ENCODE data around the gene TSHR. TPM values are rescaled to one million over a fixed set of nuclear protein-coding genes. Genes with fewer than 3 reads are reported as not detected.

The TSHR gene
- total and polyA plus RNA-seq, 3 donors from 2014 or later: 0.87 to 0.88 TPM; not detected in 1

GRCh38 chr14:80988192-80988591 lies 32.8 kb downstream of the TSHR start:
- no peak for DNase-seq
- no peak overlapping the region for H3K27ac ChIP-seq
- no peaks in the 10 kb centered on the region for H3K36me3 ChIP-seq (ENCODE audit: low read depth, missing control alignments)
- H3K4me3 ChIP-seq: no peak overlapping the region
- no peaks in the 10 kb centered on the region for H3K27me3 ChIP-seq
- H3K4me1 ChIP-seq: no peaks in the 10 kb centered on the region
- H3K9me3 ChIP-seq: no peaks in the 10 kb centered on the region
- intact Hi-C loops (cut with DNase I; ENCODE audit: low total_unique reads): no loop called here
- TF ChIP-seq CTCF (IDR thresholded peaks at IDR 0.05) (no peak), POLR2A (IDR thresholded peaks at IDR 0.05) (no peak)
- WGBS, 2 donors: 62 to 67% methylated on average over 1 of the region's 1 CpG

- Histone ChIP-seq H3K9me3 (no peaks in the 10 kb centered on the region), H3K27me3 (no peaks in the 10 kb centered on the region), H3K27ac (no peak overlapping the region), H3K36me3 (ENCODE audit: low read depth, missing control alignments) (no peaks in the 10 kb centered on the region), H3K4me1 (no peaks in the 10 kb centered on the region), H3K4me3 (no peak overlapping the region)
- WGBS, 2 donors: 85 to 86% methylated on average over 6 of the region's 6 CpGs
- intact Hi-C loops (cut with DNase I; ENCODE audit: low total_unique reads): no loop called here
- no peak for DNase-seq
- TF ChIP-seq POLR2A (IDR thresholded peaks at IDR 0.05) (no peak), CTCF (IDR thresholded peaks at IDR 0.05) (no peak)
These were observed 33.5 kb downstream of the TSHR start for GRCh38 chr14:80988735-80989429.

GRCh38 chr14:80992580-80992979 lies 37.2 kb downstream of the TSHR start:
- TF ChIP-seq POLR2A (IDR thresholded peaks at IDR 0.05) (no peak), CTCF (IDR thresholded peaks at IDR 0.05) (no peak)
- WGBS, 2 donors: 64 to 69% methylated on average over 3 of the region's 3 CpGs
- Histone ChIP-seq H3K9me3 (no peaks in the 10 kb centered on the region), H3K27ac (no peak overlapping the region), H3K36me3 (ENCODE audit: low read depth, missing control alignments) (no peaks in the 10 kb centered on the region), H3K4me3 (no peak overlapping the region), H3K27me3 (no peaks in the 10 kb centered on the region), H3K4me1 (no peaks in the 10 kb centered on the region)
- intact Hi-C loops (cut with DNase I; ENCODE audit: low total_unique reads): no loop called here
- DNase-seq: no peak

- no peaks in the 10 kb centered on the region for H3K36me3 ChIP-seq (ENCODE audit: low read depth, missing control alignments)
- 43 to 47% methylated on average over 13 of the region's 13 CpGs for WGBS, 2 donors
- no peaks in the 10 kb centered on the region for H3K4me1 ChIP-seq
- no peaks in the 10 kb centered on the region for H3K27me3 ChIP-seq
- H3K9me3 ChIP-seq: no peaks in the 10 kb centered on the region
- no peak overlapping the region for H3K4me3 ChIP-seq
- H3K27ac ChIP-seq: no peak overlapping the region
- peak; percentile 53 for DNase-seq
- intact Hi-C loops (cut with DNase I; ENCODE audit: low total_unique reads): no loop called here
- no peak for TF ChIP-seq POLR2A (IDR thresholded peaks at IDR 0.05)
- TF ChIP-seq CTCF (IDR thresholded peaks at IDR 0.05): peak; percentile 45 to 47 (median 46)
These were observed 40.9 kb downstream of the TSHR start for GRCh38 chr14:80996049-80996901.
